Measurements from ENCODE around the gene SPTAN1.
"Not testable (repeated sequence)": the region's sequence is repeated elsewhere in the genome, so short reads cannot be mapped to it uniquely, and the experiment has no call there.

SPTAN1 gene

DNA sequence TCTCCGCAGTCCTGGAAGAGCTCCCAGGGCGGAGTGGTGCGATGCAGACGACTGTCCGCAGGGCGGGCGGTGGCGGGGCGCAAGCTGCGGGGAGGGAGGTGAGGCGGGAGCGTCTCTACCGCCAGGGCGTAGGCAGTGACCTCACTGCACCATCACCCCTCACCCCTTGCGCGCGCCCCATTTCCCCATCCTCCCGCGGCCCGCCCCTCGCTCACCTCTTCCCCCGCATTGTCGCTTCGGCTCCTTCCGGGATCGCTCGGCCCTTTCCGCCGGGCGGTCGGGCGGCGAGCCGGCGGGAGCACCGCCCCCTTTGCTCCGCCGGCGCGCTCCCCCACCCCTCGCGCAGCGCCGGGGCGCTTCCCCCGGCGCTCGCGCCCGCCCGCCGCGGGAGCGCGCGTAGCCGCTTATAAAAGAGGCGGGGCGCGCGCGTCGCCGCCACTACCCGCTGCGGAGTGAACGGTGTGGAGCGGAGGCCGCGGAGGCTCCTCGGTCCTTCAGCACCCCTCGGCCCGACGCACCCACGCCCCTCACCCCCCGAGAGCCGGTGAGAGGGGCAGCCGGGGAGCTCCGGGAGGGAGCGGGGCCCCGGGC is at the start of gene SPTAN1:
Gene SPTAN1 (plus strand): TSS at position 435 of the 591 bp plus-strand sequence. CDS start 14,154 bp downstream, outside the sequence.
- peak; percentile 80 for DNase-seq (ENCODE audit: low read depth)

GRCh38 chr9:128503415-128503825 is 49.0 kb upstream of the SPTAN1 start:
- peak; percentile 6 for DNase-seq (ENCODE audit: low read depth)

DNA sequence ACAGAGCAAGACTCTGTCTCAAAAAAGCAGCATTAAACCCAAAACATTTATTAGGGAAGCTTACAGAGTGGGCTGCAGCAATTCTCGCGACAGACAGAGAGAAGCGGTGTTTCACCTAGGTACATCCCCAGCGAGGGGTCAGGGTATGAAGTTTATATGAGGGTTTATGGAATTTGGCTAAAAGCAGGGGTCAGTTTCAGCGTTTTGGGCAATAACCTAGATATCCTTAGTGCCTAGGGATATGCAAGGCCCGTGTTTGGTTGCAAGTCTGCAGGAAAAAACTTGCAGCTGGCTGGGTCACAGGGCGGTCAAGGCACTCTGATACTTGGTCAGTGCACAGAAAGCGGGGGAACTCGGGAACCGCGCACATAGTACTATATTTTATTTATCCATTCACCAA is 48.5 kb upstream of the SPTAN1 start:
- peak; percentile 16 for DNase-seq (ENCODE audit: low read depth)

DNA sequence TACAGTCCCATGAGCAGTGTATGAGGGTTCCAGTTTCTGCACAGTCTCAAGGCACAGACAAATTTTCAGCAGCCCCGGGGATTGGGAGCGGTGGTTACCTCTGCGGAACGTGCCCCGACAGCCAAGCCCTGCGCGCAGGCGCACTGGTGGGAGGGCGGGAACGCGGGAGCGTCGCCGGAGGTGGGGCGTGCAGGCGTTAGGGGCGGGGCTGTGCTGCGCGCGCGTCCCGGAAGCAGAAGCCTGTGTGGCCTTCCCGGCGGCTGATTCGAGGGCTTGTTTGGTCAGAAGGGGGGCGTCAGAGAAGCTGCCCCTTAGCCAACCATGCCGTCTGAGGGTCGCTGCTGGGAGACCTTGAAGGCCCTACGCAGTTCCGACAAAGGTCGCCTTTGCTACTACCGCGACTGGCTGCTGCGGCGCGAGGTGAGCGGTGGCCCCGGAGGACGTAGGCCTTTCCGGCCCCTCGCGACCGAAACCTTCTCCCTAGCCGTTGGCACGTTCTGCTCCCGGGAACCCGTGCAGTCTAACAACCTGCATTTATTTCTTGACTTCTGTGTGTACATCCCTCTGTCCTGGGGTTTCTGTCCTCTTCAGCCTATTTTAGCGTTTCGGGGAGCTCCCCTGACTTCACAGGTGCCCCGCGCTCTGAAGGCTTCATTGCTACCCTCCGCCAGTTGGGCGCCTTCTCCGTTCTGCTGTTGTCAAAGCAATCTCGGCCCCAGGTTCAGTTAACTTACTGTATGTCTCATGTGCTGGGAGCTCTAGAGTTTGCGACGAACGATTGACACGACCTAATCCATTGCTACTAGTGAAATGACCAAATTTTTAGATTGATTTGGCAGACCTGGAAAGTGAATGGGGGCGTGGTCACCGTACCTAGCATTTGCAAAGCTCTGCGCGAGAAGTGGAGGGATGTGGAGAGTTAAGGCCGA is 47.6 kb upstream of the SPTAN1 start, which contains the start of gene GLE1:
Gene GLE1 (plus strand): TSS at position 235 of the 929 bp plus-strand sequence. CDS start 87 bp downstream, at position 322.
- DNase-seq (ENCODE audit: low read depth), result peak; percentile 73

DNA sequence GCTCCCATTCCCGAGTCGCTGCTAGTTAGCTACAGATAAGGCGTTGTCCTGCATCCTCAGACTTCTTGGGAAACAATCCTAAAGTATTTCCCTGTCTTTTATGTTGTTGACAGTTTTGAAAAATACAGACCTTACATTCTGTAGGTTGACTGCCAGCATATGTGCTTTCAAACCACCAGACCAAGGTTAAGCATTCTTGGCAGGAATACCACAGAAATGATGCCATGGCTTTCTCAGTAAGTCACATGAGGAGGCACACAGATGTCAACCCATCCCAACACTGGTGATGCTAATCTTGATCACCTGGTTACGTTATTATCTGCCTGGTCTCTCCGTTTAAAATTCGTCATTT is 47.0 kb upstream of the SPTAN1 start:
- peak; percentile 61 for DNase-seq (ENCODE audit: low read depth)

DNA sequence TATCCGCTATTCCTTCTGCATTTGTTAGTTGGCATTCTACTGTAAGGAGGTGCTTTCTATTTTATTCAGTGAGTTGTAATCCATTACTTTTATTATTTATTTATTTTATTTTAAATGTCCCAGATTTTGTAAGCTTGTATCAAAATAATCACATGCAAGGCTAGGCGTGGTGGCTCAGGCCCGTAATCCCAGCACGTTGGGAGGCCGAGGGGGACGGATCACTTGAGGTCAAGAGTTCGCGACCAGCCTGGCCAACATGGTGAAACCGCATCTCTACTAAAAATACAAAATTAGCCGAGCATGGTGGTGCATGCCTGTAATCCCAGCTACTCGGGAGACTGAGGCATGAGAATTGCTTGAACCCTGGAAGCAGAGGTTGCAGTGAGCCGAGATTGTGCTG is 46.5 kb upstream of the SPTAN1 start:
- DNase-seq (ENCODE audit: low read depth), result not testable (repeated sequence)

GRCh38 chr9:128512820-128513219 is 39.6 kb upstream of the SPTAN1 start:
- no peak for DNase-seq (ENCODE audit: low read depth)

DNA sequence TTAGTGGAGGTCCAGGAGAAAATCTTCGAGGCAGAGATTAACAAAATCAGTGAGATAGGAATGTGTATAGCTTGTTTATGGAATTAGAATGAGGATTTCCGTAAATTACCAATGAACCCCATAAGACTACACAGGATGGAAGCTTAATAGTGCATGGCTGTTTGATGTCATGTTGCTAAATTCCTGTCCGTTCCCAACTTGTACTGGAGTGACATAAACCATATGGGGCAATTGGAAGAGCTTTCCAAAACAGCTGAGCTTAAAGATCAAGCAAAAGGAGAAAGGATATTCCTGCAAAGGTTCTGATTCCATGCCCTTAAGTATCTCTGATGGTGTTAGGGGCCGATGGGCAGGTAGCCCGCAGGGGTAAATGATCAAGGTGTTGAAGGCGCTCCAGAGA is 30.4 kb upstream of the SPTAN1 start:
- no peak for DNase-seq (ENCODE audit: low read depth)

- peak; percentile 61 for DNase-seq (ENCODE audit: low read depth)
These were observed 29.0 kb upstream of the SPTAN1 start for GRCh38 chr9:128523199-128523925.

DNA sequence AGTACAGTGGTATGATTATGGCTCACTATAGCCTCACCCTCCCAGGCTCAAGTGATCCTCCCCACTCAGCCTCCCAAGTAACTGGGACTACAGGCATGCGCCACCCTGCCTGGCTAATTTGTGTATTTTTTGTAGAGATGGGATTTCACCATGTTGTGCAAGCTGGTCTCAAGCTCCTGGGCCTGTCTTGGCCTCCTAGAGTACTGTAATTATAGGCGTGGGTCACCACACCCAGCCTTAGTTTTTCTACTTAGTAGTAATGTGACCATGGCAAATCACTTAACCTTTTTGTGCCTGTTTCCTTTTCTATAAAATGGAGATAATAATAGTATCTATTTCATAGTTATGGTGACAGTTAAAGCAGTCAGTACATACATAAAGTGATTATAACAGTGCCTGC is 25.7 kb upstream of the SPTAN1 start:
- no peak for DNase-seq (ENCODE audit: low read depth)

DNA sequence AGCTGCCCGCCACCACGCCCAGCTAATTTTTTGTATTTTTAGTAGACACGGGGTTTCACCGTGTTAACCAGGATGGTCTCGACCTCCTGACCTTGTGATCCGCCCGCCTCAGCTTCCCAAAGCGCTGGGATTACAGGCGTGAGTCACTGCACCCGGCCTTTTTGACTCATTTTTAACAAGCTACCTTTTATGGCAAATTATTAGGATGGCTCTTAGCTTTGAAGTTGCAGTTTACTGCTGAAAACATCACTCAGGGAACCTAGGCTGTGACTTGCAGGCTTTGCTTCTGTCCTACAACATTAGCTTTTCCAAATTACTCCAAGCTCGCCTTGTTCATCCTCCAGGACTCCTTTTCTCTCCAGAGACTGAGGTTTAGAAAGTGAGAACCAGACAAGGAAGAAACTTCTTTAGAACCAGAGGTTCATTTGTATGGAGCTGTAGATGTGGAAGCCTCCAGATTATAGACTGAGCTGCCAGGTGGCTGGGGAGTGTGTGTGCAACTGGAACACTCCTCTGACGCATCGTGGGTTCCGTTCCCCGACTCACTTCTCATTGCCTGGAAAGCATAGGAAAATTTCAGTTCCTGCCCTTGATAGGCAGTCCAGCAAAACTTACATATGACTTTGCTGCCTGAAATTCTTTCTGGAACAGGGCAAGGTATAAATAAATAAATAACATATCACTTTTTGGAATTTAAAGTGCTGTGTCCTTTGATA is 23.8 kb upstream of the SPTAN1 start:
- peak; percentile 52 for DNase-seq (ENCODE audit: low read depth)

DNA sequence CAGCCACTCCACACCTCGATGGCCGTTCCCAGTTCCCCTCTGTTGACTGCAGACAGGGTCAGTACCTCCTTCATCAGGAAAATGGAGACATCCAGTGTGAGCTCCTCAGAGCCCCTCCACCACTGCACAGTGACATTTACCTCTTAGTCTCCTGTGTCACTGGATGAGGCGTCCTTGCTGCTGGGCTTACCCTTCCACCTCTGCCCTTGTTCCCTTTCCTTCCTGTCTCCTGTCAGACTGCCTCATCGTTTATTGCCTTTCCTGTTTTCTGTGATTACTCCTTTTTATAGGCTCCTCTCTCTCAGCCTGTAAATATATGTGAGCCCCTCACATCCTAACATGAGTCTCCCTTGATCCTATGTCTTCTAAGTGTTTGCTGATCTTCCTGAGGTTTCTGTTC is 23.2 kb upstream of the SPTAN1 start:
- DNase-seq (ENCODE audit: low read depth), result no peak

DNA sequence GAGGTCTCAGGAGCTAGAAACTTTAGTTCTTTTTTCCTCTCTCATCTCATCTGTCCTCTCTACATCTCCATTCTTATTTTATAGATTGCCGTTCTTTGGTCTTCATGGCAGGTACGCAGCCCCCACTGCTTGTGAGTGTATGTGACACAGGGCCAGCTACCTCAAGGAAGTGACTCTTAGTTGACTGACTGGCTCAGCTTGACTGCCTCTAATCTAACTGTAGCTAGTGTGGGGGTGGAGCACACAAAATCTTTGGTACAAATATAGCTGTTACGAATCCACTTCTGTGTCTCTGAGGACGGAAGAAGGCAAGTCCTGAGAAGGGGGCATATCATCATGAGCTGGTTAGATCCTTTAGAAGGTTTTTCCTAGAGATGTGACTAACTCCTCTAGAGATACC is 19.8 kb upstream of the SPTAN1 start:
- DNase-seq (ENCODE audit: low read depth), result no peak

- DNase-seq (ENCODE audit: low read depth), result peak; percentile 73
These were observed 11.6 kb upstream of the SPTAN1 start for GRCh38 chr9:128540634-128541360.

GRCh38 chr9:128546504-128546903 is 5.9 kb upstream of the SPTAN1 start:
- no peak for DNase-seq (ENCODE audit: low read depth)

DNA sequence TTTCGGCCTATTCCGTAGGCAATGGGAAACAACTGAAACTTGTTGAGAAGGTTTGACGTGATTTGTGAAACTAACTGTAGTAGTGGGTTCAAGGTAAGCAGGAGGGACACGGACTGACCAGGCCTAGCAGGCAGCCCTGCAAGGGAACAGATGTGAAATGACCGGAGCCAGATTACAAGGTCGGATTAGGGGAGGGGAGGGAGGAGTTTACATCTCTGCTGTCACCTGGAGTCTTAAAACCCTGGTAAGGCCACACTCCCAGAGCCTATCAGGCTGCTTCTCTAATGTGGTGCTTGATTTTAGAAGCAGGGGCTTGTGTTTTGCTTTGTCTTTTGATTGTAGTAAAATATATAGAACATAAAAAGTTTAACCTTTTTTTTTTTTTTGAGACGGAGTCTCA is 3.5 kb upstream of the SPTAN1 start:
- DNase-seq (ENCODE audit: low read depth), result no peak

DNA sequence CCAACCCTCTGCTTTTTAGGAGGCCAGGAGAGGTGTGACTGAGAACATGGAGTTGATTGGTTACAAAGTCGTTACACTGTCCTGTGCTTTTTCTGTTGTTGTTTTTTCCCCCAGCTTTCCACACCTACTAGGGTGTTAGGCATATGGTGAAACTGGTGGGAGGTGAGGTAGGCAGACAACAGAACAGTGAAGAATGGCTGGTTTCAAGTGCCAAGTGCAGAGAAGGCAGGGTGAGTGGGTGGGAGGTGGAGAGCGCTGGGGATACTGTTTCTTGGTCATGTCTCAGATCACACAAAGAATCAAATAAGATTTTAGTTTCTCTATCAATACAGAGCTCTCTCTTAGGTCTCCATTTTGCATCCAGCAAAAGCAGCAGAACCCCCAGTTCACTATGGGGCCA is 2.2 kb upstream of the SPTAN1 start:
- peak; percentile 47 for DNase-seq (ENCODE audit: low read depth)

DNA sequence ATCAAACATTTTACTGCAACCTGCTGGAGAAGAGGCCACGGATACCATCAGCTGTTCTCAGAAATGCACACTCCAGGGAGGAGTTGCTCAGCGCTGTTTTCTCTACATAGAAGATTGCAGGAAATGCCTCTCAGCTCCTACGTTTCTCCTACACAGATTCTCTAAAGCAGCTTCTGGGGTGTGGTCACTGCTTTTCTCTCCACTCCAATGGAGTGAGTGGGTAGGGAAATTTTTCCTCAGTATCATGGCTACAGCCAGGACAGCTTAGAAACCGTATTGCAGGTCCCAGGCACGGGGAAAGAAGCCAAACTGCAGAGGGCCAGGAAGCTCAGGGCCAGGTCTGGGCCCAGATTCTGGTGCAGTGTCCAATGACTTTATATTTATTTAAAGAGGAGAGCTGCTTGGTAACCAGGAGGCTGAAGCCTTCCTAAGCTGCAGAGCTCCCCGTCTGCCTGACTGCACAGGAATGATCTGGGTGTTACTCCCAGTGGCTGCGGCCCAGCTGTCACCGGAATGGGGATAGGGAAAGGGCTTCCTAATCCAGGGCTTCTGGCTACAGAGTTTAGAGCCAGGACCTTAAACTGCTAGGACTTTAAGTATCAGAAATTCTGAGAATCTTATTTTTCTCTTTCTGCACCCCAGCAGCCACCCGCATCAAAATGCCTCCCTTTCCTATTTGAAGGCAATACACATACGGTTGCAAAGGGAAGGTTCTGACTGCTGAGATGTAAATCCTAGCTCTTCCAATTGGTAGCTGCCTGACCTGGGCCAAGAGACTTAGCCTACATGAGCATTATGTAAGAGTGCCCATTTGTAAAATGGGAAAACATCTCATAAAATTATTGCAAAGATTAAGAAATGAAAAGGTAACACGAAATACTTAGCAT is 1.4 kb upstream of the SPTAN1 start:
- peak; percentile 64 for DNase-seq (ENCODE audit: low read depth)

GRCh38 chr9:128551657-128552152 is 682 bp upstream of the SPTAN1 start:
- peak; percentile 40 for DNase-seq (ENCODE audit: low read depth)
